ENCODE results near the gene ATP13A3. TPM values are rescaled to one million over a fixed set of nuclear protein-coding genes. Genes with fewer than 3 reads are reported as not detected.

Gene ATP13A3
- total and polyA plus RNA-seq, 10 of the 15 experiments (the other 5 are each of a cell fraction or from before 2014, with no cell fraction given): 14.0 to 108 (median 69.5) TPM

GRCh38 chr3:194422188-194422587 is 64.6 kb downstream of the ATP13A3 start (continued):
- TF ChIP-seq ZBTB11 (CRISPR knock-in tag; IDR thresholded peaks at IDR 0.05): no peak
- TF ChIP-seq CEBPB (IDR thresholded peaks at IDR 0.05; ENCODE audit: borderline replicate concordance in 1 of 2, low read depth in 2 of 2, low read length in 2 of 2): no peak
- TF ChIP-seq BCLAF1 (IDR thresholded peaks at IDR 0.05): no peak

- FAIRE-seq: no peak
- Histone ChIP-seq H3K79me2 (ENCODE audit: control insufficient read depth, insufficient read depth, low read length) (no peaks in the 10 kb centered on the region), H2AFZ (ENCODE audit: control insufficient read depth, low read depth, low read length) (no peak overlapping the region), H4K20me1 (ENCODE audit: control insufficient read depth, insufficient read depth) (no peaks in the 10 kb centered on the region), H3K9ac (ENCODE audit: control insufficient read depth, insufficient read depth, low read length) (no peak overlapping the region), H3K36me3 (ENCODE audit: control insufficient read depth in 2 of 2, insufficient read depth in 2 of 2, low read length in 1 of 2) (peaks cover 1 to 8% of the 10 kb centered on the region in 2 experiments; a peak in 3 of 4 replicates), H3K4me2 (ENCODE audit: control insufficient read depth, insufficient read depth) (no peak overlapping the region), H3K9me3 (replicated peaks; ENCODE audit: control insufficient read depth, insufficient read depth, low read length) (no peaks in the 10 kb centered on the region), H3K27me3 (replicated peaks in 1 of 2; ENCODE audit: control insufficient read depth in 2 of 2, insufficient read depth in 2 of 2, low read length in 1 of 2) (no peaks in the 10 kb centered on the region), H3K4me3 (no peak overlapping the region), H3K4me1 (ENCODE audit: control insufficient read depth, insufficient read depth, low read length) (no peaks in the 10 kb centered on the region), H3K27ac (ENCODE audit: control insufficient read depth, insufficient read depth) (no peak overlapping the region)
- DNase-seq (ENCODE audit: low read depth, low spot score): no peak
- no peak for ATAC-seq
- ChIA-PET SMC1A (ENCODE audit: uncharacterized antibody, unreplicated experiment) (no interaction called here), POLR2A (no interaction called here), CTCF (no interaction called here), RAD21 (ENCODE audit: unreplicated experiment) (no interaction called here)
- BruUV-seq (replicated peaks): no TSS peak
- intact Hi-C loops (cut with micrococcal nuclease; ENCODE audit: unreplicated experiment) (no loop called here), in situ Hi-C loops (cut with MboI) (no loop called here)
- whole genome bisulfite sequencing (ENCODE audit: insufficient coverage, insufficient replicate concordance, low lambda C conversion rate, missing lambda C conversion rate): 96% methylated on average over 2 of the region's 2 CpGs
- TF ChIP-seq ZNF592 (IDR thresholded peaks at IDR 0.05) (no peak), JUND (IDR thresholded peaks at IDR 0.05; ENCODE audit: low read depth, low read length) (no peak), ZNF687 (IDR thresholded peaks at IDR 0.05) (no peak), YY1 (IDR thresholded peaks at IDR 0.05; ENCODE audit: low read depth, low read length) (no peak)
Observed at GRCh38 chr3:194418671-194419070, 68.1 kb downstream of the ATP13A3 start.
